MM.1S (cell line): Measurements from ENCODE around the gene CCL16.

Experiments used
- CTCF ChIP-seq: fragments of 300-600 bp; sonication (generic); IDR thresholded peaks from 2 replicates; pipeline ENCODE4 v1.5.1; 2016; ENCODE audit warnings: antibody characterized with exemption, low read length, mixed read lengths
- EZH2 ChIP-seq: fragments of 300-600 bp; sonication (generic); optimal IDR thresholded peaks from 2 replicates; pipeline ENCODE3; 2017; ENCODE audit warnings: low read depth, mild to moderate bottlenecking, antibody characterized with exemption, low read length, mixed read lengths

GRCh38 chr17:35930211-35931065 lies 50.9 kb downstream of the CCL16 start, which contains the start of gene RDM1:
- no peak for TF ChIP-seq CTCF
- TF ChIP-seq EZH2 = no peak
